HG03108 (cell line): ENCODE results near the gene CKM.
"Not testable (repeated sequence)": the region's sequence is repeated elsewhere in the genome, so short reads cannot be mapped to it uniquely, and the experiment has no call there.

Experiments
- ATAC-seq: cut with Tn5 transposase; IDR thresholded peaks from one replicate; pipeline ENCODE4 v1.9.1; 2021; ENCODE audit warnings: moderate library complexity; ENCODE audit not compliant: unreplicated experiment

The CKM gene

DNA sequence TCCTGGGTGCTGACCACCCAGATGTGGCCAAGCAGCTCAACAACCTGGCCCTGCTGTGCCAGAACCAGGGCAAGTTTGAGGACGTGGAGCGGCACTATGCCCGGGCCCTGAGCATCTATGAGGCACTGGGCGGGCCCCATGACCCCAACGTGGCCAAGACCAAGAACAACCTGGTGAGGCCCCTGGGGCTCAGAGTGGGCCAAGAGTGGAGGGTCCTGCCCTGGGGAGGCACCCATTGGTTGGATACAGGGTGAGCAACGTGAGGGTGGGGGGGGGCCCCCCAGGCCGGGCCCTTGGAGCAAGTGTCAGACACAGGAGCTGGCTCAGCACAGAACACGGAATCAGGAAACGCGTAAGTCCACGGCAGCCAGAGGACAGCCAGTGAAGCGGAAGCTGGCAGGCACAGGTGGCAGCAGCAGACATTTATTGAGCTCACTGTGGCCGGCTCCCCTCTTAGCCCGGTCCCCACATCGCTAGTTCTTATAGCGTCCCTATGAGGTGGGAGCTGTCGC lies 26.8 kb upstream of the CKM start:
- no peak for ATAC-seq

DNA sequence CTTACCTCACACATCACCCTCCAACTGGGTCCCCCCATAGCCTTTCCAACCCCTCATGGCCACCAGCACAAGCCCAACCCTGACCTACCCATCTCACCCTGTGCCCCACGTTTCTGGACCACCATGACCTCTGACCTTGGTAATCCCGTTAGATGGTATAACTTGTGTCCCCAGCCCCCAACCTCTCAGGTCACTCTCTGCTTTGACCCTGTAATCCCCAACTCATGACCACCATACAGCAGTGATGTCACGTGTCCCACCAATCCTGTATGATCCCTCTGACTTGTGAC lies 26.4 kb upstream of the CKM start:
- ATAC-seq = no peak

DNA sequence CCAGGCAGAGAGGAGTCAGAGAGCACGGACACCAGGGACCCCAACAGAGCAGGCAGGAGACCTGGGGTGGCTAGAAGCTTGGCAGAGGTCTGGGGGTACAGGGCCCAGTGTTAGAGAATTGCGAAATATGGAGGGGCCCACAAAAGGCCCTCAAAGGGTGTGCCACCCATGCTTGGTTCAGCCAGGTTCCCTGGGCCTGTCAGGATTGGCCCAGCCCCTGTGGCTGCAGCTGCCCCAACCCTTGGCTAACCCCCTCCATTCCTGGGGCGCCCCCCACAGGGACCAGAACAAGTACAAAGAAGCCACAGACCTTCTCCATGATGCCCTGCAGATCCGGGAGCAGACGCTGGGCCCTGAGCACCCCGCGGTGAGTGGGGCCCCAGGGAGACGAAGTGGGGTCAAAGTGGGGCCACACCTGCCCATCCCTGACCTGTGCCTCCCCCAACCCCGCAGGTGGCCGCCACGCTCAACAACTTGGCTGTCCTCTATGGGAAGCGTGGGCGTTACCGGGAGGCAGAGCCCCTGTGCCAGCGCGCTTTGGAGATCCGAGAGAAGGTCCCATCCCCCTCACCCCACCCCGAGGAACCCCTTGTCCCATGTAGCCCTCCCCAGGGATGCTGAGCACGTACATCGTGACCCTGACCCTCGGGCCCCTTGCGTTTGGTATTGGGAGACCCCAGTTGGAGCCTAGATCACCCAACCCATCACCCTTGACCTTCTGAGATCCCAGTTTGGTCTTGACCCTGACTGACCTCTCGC lies 25.9 kb upstream of the CKM start:
- no peak for ATAC-seq

DNA sequence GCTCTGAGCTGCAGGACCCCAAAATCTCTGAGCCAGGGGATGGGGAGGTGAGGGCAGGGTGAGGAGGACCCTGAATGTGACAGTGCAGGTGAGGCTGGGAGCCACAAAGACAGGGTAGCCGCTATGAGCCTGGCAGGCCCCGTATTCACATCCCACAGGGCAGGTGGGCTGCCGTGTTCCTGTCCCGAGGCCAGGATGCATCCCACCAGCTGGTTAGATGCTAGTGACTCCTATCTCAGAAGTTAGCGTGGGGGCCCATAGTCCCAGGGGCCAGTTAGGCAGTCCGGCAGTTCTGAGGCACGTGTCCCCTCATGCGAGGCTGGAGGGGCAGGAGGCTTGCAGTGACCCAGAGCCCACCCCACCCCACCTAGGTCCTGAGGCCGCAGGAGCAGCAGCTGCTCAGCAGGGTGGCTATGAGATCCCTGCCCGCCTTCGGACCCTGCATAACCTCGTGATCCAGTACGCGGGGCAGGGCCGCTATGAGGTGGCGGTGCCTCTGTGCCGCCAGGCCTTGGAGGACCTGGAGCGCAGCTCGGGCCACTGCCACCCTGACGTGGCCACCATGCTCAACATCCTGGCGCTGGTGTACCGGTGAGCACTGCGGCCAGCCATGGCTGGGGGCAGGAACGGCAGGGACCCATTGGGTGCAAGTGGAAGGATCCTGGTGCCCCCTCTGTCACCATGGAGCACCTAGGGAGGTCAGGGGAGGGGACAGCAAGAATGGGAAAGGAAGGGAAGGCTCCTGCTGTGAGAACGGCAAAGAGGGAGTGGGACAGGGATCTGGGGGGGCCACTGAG lies 25.1 kb upstream of the CKM start:
- ATAC-seq = no peak

DNA sequence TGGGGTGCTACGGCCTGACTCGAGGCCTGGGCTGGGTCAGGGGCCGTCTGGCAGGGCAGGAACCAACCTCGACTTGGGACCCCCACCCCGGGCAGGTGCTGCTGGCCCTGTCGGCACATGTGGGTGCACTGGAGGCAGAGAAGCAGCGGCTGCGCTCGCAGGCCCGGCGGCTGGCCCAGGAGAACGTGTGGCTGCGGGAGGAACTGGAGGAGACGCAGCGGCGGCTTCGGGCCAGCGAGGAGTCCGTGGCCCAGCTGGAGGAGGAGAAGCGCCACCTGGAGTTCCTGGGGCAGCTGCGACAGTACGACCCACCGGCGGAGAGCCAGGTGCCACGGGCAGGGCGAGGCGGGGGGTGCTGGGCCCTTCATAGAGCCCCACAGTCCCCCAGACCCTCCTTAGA lies 23.8 kb upstream of the CKM start:
- ATAC-seq = no peak

DNA sequence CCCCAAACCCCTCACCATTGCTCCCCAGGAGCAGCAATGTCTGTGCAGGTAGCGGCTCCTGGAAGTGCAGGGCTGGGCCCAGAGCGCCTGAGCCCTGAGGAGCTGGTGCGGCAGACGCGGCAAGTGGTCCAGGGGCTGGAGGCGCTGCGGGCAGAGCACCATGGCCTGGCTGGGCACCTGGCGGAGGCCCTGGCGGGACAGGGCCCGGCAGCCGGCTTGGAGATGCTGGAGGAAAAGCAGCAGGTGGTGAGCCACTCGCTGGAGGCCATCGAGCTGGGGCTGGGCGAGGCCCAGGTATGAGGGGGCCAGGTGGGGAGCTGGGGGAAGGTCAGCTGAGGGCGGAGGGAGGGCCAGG lies 22.8 kb upstream of the CKM start:
- no peak for ATAC-seq

DNA sequence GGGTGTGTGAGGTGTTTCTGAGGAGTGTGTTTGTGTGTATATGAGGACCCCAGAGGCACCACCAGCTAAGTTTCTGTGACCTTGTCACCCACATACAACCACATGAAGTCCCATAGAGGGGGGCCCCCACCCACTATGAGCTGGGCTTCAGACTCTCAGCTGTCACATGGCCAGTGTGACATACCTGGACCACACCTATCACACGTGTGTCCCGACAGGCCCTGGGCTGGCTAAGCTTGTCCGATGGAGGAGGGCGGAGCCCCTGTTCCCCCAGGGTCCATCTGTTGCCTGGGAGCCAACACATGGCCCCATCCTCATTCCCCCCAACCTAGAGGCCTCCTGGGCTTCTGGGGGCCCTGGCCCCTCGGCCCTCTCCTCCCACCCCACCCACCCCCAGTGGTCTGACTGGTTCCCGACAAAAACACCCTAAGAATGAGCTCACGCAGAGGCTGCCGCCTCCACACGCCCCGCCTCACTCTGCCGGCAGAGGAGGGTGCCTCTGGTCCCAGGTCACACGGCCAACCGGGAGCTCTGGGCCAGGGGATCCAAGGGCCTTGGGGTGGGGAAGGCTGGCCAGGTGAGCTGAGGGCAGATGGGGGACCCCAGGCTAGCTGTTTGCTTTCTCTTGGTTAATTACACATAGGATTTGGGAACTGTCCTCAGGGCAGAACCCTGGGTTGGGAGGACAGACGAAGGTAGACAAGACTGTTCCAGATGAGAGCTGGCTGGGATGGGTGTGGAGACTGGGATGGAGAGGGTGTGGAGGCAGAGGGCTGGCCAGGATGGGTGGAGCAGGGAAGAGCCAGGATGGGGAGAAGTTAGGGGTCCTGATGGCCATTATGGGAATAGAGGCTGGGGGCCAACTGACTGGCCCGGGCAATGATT lies 22.2 kb upstream of the CKM start:
- no peak for ATAC-seq

DNA sequence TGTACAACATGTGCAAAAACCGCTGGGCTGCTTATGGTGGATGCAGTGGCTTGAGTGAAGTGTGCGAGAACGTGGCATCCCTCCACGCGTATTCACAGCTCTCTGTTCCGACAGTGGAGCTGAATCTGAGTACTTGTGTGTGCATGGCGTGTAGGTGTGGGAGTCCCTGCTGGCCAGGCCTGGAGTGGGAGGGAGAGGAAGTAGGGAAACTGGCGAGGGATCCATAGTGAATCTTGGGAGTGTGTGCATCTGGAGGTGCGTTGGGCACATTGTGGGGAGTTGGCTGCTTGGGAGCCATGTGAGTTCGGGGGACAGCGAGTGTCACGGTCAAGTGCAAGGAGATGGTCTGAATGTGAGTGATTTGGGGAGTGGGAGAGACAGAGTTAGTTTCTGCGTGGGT lies 20.2 kb upstream of the CKM start:
- no peak for ATAC-seq

DNA sequence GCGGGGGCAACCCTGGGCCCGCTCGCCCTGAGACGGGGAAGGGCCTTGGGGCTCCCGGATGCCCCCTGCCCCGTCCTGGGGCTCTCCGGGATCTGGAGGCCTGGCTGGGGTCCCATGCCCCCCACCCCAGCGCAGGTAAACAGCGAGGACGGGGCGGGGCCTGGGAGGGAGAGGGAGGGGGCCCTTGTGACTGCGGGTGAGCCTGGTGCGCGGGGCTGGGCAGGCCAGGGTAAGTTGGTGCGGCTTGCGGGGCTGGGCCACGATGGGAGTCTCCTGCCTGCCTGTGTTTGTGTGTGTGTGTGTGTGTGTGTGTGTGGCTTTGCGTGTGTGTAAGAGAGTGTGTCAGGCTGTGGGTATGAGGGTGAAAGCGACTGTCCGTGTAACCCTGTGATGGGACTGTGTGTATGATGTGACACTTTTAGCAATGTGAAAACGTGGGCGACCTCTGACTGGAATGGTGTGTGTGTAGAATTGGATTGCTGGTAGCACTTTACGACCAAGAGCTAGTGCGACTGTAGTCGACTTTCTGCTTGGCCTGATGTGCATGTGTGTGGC lies 18.3 kb upstream of the CKM start:
- no peak for ATAC-seq

DNA sequence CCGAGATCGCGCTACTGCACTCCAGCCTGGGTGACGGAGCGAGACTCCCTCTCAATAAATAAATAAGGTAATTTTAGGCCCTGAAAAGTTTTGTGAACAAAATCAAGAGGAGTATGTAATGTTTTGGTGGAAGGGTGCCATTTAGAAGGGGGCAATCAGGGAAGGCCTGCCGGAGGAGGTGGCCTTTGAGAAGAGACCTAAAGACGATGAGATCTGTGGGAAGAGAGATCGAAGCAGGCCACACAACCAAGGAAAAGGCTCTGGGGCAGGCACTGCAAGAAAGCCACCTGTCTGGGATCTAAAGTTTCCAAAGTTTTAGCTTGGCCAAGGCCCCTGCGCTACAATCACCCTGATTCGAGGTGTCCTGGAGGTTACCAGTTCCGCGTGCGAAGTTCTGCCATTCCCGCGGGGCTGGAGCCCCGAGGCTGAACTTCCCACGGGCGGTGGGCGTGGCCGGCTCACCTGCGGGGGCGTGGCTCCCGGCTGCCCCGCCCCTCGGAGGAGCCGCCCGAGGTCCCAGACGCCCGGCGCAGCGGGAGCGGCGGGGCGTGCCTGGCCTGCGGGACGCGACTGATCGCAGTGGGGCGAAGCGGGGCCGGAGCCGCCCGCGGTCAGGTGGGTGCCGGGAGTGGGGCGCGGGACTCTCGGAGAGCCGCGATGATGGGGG lies 17.7 kb upstream of the CKM start, which contains the start of gene KLC3:
Gene KLC3, plus strand, starts transcription at position 519 of the 667 bp plus-strand sequence. CDS start 4,792 bp downstream, outside the sequence.
- no peak for ATAC-seq

DNA sequence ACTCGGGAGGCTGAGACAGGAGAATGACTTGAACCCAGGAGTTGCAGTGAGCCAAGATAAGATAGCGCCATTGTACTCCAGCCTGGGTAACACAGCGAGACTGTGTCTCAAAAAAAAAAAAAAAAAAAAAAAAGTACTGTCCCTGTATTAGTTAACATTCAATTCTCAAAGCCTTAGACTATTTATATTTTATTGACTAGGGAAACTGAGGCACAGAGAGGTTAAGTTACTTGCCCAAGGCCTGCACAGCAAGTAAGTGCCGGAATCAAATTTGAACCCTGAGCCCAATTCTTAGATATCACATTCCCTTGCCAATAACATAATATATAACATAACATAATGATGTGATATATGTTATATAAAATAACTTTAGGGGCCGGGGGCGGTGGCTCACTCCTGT lies 17.0 kb upstream of the CKM start:
- no peak for ATAC-seq

DNA sequence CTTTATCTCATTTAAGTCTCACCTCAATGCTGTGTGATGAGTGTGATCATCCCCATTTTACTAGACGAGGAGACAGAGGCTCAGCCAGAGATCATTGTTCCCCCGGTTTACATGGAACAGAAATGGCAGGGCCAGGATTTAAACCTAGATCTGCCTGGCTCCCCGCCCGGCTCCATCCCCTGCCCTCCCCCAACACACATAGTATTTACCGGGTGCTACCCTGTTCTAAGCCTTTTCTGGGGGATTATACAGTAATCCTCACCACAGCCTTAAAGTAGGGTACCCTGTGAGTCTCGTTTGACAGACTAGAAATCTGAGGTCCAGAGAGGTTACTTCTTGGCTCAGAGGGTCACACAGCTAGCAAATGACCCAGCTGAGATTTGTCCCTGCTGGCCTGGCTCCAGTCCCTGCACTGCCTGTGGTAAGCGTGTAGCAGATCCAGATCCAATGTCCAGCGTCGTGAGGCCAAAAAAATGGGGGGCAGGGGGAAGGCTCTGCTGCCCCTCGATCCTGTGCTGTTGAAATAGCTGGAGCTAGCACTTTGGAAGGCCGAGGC lies 14.1 kb upstream of the CKM start:
- ATAC-seq = no peak

DNA sequence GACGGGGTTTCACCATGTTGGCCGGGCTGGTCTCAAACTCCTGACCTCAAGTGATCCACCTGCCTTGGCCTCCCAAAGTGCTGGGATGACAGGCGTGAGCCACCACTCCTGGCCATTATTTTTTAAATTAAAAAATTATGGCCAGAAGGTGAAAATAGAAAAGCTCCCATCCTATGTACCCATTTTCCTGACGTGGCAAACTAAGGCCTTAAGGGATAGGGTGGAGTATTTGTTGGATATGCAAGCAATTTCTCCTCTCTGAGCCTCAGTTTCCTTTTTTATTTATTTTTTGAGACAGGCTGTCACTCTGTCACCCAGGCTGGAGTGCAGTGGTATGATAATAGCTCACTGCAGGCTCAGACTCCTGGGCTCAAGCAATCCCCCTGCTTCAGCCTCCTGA lies 12.2 kb upstream of the CKM start:
- ATAC-seq = not testable (repeated sequence)

DNA sequence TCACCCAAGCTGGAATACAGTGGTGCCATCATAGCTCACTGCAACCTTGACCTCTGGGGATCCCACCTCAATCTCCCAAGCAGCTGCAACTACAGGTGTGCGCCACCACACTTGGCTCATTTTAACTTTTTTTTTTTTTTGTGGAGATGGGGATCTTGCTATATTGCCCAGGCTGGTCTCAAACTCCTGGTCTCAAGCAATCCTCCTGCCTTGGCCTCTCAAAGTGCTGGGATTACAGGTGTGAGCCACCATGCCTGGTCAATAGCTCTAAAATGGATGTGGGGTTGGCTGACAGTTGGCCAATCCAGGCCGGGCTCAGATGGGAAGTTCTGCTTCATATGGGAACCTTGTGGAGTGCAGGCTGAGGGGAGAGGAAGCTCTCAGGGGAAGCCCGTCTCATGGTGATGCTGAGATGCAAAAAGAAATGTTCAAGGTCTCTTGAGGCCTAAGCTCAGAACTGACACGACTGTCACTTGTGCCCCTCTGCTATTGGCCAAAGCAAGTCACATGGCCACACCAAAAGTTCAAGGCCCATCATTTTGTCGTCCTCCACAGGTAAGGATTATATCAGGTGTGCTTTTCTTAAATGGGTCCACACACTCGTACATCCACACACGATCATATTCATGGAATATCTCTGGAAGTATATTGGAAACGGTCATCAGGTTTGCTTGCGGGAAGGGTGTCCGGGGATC lies 11.1 kb upstream of the CKM start:
- no peak for ATAC-seq

DNA sequence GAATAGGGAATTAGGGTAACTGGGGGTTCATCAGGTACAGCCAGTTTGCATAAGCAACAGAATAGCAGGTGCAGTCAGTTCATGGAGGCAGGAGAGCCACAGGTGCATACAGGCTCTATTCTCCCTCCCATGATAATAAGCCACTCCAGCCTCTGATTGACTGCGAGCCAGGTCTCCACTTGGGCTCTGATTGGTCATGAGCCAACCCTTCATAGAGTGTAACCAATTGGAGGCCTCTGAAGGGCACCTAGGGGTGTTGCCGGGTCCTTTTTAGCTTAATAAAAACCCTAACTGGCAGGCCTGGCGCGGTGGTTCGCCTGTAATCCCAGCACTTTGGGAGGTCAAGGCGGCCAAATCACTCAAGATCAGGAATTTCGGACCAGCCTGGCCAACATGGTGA lies 8.7 kb upstream of the CKM start:
- no peak for ATAC-seq

DNA sequence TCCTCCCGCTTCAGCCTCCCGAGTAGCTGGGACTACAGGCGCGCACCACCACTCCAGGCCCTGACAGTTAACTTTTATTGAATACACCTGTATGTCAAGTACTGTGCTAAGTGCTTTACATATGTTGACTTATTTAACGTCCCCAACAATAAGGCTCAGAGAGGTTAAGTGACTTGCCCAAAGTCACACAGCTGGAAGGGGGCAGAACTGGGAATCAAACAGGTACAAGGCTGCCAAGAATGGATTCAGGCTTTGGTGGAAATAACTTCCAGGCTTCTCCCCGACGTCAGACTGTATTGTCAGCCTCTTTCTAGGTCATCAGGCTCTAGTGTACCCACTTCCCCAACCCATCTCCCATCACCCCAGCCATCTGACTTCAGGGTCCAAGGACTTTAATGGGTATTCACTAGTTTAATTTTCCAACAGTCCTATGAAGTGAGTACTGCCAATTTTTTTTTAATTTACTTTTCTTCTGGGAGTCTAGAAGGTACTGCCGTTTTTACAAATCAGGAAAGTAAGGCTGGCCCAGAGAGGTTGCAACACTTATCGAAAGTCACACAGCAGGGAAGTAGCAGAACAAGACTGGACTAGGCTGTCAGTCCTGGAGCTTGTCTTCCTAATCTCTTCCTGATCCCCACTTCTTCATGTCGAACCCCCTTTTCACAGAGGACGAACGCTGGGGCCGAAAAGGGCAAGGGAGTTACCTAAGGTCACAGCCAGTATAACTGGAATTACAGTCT lies 4.9 kb upstream of the CKM start:
- no peak for ATAC-seq

DNA sequence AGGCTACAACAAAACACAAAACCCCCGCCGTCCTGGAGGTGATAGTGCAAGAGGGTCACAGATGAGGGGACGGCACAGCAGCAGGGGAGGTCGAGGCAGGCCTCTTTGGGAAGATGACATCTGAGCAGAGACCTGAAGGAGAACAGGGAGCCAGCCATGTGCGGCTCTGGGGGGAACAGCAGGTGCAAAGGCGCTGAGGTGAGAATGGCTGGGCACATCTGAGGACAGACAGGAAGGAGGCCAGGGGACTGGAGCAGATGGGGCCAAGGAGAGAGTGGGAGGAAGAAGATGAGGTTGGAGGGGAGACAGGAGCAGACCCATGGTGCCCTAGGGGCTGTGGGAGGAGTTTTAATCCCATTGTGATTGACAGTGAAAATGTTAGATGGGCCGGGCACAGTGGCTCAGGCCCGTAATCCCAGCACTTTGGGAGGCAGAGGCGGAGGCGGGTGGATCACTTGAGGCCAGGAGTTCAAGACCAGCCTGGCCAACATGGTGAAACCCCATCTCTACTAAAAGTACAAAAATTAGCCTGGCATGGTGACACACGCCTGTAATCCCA lies 1.8 kb upstream of the CKM start:
- ATAC-seq = no peak

DNA sequence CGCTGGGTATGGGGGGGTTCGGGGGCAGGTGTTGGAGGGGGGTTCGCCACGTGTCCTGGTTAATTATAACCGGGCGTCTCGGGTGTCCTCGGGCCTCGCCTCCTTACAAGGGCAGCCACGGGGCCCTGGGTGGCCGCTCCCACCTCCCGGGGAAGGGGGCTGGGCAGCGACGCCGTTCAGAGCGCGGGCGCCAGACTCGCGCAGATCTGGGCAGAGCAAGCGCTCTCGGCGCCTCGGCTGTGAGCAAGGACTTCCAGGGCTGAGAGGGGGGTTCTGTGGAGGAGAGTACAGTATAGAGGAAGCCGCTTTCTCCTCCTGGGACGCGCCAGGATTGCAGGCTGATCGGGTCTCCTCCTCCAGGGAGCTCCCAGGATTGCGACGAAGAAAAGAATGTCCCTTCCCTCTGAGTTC lies 1.0 kb upstream of the CKM start:
- ATAC-seq = no peak

DNA sequence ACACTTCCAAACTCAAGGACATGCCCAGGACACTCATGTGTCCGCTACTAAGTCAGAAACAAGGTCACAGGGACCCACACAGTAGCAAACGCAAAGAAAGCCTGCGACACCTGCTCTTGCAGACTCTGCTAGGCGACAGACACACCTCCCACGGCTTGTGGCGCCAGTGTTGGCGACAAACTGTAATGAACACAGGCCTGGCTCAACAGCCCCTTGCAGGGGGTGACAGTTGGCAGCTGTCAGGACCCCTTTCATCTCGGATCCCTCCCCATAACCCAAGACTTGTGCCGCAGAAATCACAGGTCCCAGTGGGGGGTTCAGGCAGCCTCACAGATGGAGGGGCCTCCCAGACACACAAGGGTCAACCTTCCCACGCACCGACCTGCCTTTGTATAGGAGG lies 364 bp downstream of the CKM start:
- no peak for ATAC-seq
